H9 (cell line): Measurements from ENCODE around the gene CNNM1. TPM values are rescaled to one million over a fixed set of nuclear protein-coding genes. Genes with fewer than 3 reads are reported as not detected.

Source experiments
- DNase-seq: peaks from one replicate; pipeline ENCODE4 v3.0.0-alpha.2; 2017
- H2AFZ ChIP-seq: one replicate; pipeline ENCODE4 v1.6.1; 2013; ENCODE audit warnings: mild to moderate bottlenecking, low read length, control low read depth, moderate library complexity
- H2AK5ac ChIP-seq: 2 replicates; pipeline ENCODE4 v1.6.1; 2013; ENCODE audit warnings: low read length, control low read depth, mixed read lengths; ENCODE audit not compliant: insufficient read length
- H2BK120ac ChIP-seq: one replicate; pipeline ENCODE4 v1.6.1; 2013; ENCODE audit warnings: low read depth, mild to moderate bottlenecking, low read length, control low read depth, inconsistent platforms; ENCODE audit not compliant: poor library complexity, severe bottlenecking
- H2BK12ac ChIP-seq: 2 replicates; pipeline ENCODE4 v1.6.1; 2013; ENCODE audit warnings: low read length, control low read depth, mixed read lengths, low read depth; ENCODE audit not compliant: insufficient read length
- H2BK15ac ChIP-seq: 2 replicates; pipeline ENCODE4 v1.6.1; 2013; ENCODE audit warnings: low read depth, low read length, control low read depth
- H2BK20ac ChIP-seq: one replicate; pipeline ENCODE4 v1.6.1; 2013; ENCODE audit warnings: low read depth, mild to moderate bottlenecking, low read length, control low read depth, inconsistent platforms; ENCODE audit not compliant: poor library complexity, severe bottlenecking
- H2BK5ac ChIP-seq: 2 replicates; pipeline ENCODE4 v1.6.1; 2013; ENCODE audit warnings: low read length, control low read depth, mixed read lengths; ENCODE audit not compliant: insufficient read length
- H3K14ac ChIP-seq: 2 replicates; pipeline ENCODE4 v1.6.1; 2013; ENCODE audit warnings: low read length, control low read depth; ENCODE audit not compliant: insufficient read depth
- H3K18ac ChIP-seq: 2 replicates; pipeline ENCODE4 v1.6.1; 2013; ENCODE audit warnings: low read depth, mild to moderate bottlenecking, mixed read lengths, low read length, control low read depth; ENCODE audit not compliant: insufficient read length
- H3K23ac ChIP-seq: 2 replicates; pipeline ENCODE4 v1.6.1; 2013; ENCODE audit warnings: low read length, control low read depth, mixed read lengths, low read depth; ENCODE audit not compliant: insufficient read length
- H3K23me2 ChIP-seq: 2 replicates; pipeline ENCODE4 v1.6.1; 2013; ENCODE audit warnings: low read depth, mild to moderate bottlenecking, mixed read lengths, low read length, control low read depth; ENCODE audit not compliant: insufficient read length, poor library complexity, severe bottlenecking
- H3K27ac ChIP-seq: 2 replicates; pipeline ENCODE4 v1.5.1; 2013; ENCODE audit warnings: low read length, control low read depth, mixed read lengths, low read depth; ENCODE audit not compliant: insufficient read length
- H3K27me3 ChIP-seq: 2 replicates; pipeline ENCODE4 v1.6.1; 2013; ENCODE audit warnings: low read length, control low read depth, inconsistent platforms; ENCODE audit not compliant: insufficient read depth
- H3K4ac ChIP-seq: 2 replicates; pipeline ENCODE4 v1.6.1; 2013; ENCODE audit warnings: low read depth, mild to moderate bottlenecking, control low read depth, inconsistent platforms, low read length, moderate library complexity
- H3K4me1 ChIP-seq: 2 replicates; pipeline ENCODE4 v1.6.1; 2013; ENCODE audit warnings: low read length, control low read depth, inconsistent platforms; ENCODE audit not compliant: insufficient read depth
- H3K4me2 ChIP-seq: 2 replicates; pipeline ENCODE4 v1.6.1; 2013; ENCODE audit warnings: low read length, control low read depth, mixed read lengths; ENCODE audit not compliant: insufficient read length, insufficient read depth
- H3K56ac ChIP-seq: 2 replicates; pipeline ENCODE4 v1.6.1; 2013; ENCODE audit warnings: low read depth, mild to moderate bottlenecking, mixed read lengths, low read length, control low read depth; ENCODE audit not compliant: insufficient read length
- H3K79me1 ChIP-seq: 2 replicates; pipeline ENCODE4 v1.6.1; 2013; ENCODE audit warnings: low read depth, mild to moderate bottlenecking, moderate library complexity, low read length, control low read depth, inconsistent platforms; ENCODE audit not compliant: insufficient read depth, poor library complexity, severe bottlenecking
- H3K79me2 ChIP-seq: 2 replicates; pipeline ENCODE4 v1.6.1; 2013; ENCODE audit warnings: low read length, control low read depth, inconsistent platforms; ENCODE audit not compliant: insufficient read depth
- H3K9ac ChIP-seq: 2 replicates; pipeline ENCODE4 v1.6.1; 2013; ENCODE audit warnings: low read length, control low read depth, mixed read lengths; ENCODE audit not compliant: insufficient read length; ENCODE audit errors: extremely low read depth
- H3K9me3 ChIP-seq: one replicate; pipeline ENCODE4 v1.6.1; 2013; ENCODE audit warnings: low read depth, low read length, inconsistent platforms; ENCODE audit not compliant: control insufficient read depth
- H3T11ph ChIP-seq: one replicate; pipeline ENCODE4 v1.6.1; 2013; ENCODE audit warnings: mild to moderate bottlenecking, low read length, control low read depth, inconsistent platforms
- H4K20me1 ChIP-seq: one replicate; pipeline ENCODE4 v1.6.1; 2013; ENCODE audit not compliant: control insufficient read depth, insufficient read length, insufficient read depth
- H4K5ac ChIP-seq: 2 replicates; pipeline ENCODE4 v1.6.1; 2013; ENCODE audit warnings: low read depth, mild to moderate bottlenecking, mixed read lengths, low read length, control low read depth; ENCODE audit not compliant: insufficient read length
- H4K8ac ChIP-seq: replicated peaks from 2 replicates; pipeline ENCODE4 v1.6.1; 2013; ENCODE audit warnings: low read length, control low read depth, mixed read lengths, low read depth; ENCODE audit not compliant: insufficient read length
- H4K91ac ChIP-seq: 2 replicates; pipeline ENCODE4 v1.6.1; 2013; ENCODE audit warnings: low read depth, mild to moderate bottlenecking, moderate library complexity, mixed read lengths, low read length, control low read depth; ENCODE audit not compliant: insufficient read length
- H3K27ac Mint-ChIP-seq, 3 experiments: 2 replicates in 2 of 3; 3 replicates in 1 of 3; pipeline ENCODE4 v1.8.0; 2020 to 2021; ENCODE audit warnings: mixed read lengths in 3 of 3, mild to moderate bottlenecking in 1 of 3, moderate library complexity in 1 of 3
- H3K27me3 Mint-ChIP-seq: 2 replicates; pipeline ENCODE4 v1.8.0; 2021; ENCODE audit warnings: low read depth, mild to moderate bottlenecking, moderate library complexity, mixed read lengths
- H3K36me3 Mint-ChIP-seq, 3 experiments: 2 replicates in 2 of 3; 3 replicates in 1 of 3; pipeline ENCODE4 v1.8.0; 2020 to 2021; ENCODE audit warnings: low read depth in 3 of 3, mixed read lengths in 3 of 3; ENCODE audit not compliant: insufficient read depth in 1 of 3
- H3K4me1 Mint-ChIP-seq, 2 experiments: 2 replicates each; pipeline ENCODE4 v1.8.0; 2020; ENCODE audit warnings: mixed read lengths in 2 of 2
- H3K4me3 Mint-ChIP-seq, 2 experiments: 2 replicates in 1 of 2; 3 replicates in 1 of 2; pipeline ENCODE4 v1.8.0; 2020 to 2021; ENCODE audit warnings: mild to moderate bottlenecking in 2 of 2, mixed read lengths in 2 of 2, moderate library complexity in 1 of 2
- H3K9me3 Mint-ChIP-seq, 2 experiments: 2 replicates in 1 of 2; 3 replicates in 1 of 2; pipeline ENCODE4 v1.8.0; 2020; ENCODE audit warnings: mild to moderate bottlenecking in 2 of 2, mixed read lengths in 2 of 2, moderate library complexity in 1 of 2
- WGBS: extraction: QIAGEN DNeasy Blood & Tissue Kit; methylation state at CpG from one replicate; pipeline ENCODE4 v1.1.7; 2013; ENCODE audit warnings: missing lambda C conversion rate, low lambda C conversion rate, mixed read lengths; ENCODE audit not compliant: insufficient read length; ENCODE audit errors: extremely low coverage; 5-methylcytosine and 5-hydroxymethylcytosine counted together
- total RNA-seq: library from RNA; stranded (reverse); gene quantifications from 2 replicates; pipeline ENCODE4 v1.2.1, GENCODE V29; 2021
- TF ChIP-seq, protein P1 (sequence below): fragments of 200-600 bp; sonication (generic); conservative IDR thresholded peaks from 3 replicates; pipeline ENCODE4 v1.8.0; 2021; ENCODE audit warnings: antibody characterized with exemption, mild to moderate bottlenecking

Gene CNNM1
- total RNA-seq, 1 experiment from 2014 or later: 0.35 TPM

DNA sequence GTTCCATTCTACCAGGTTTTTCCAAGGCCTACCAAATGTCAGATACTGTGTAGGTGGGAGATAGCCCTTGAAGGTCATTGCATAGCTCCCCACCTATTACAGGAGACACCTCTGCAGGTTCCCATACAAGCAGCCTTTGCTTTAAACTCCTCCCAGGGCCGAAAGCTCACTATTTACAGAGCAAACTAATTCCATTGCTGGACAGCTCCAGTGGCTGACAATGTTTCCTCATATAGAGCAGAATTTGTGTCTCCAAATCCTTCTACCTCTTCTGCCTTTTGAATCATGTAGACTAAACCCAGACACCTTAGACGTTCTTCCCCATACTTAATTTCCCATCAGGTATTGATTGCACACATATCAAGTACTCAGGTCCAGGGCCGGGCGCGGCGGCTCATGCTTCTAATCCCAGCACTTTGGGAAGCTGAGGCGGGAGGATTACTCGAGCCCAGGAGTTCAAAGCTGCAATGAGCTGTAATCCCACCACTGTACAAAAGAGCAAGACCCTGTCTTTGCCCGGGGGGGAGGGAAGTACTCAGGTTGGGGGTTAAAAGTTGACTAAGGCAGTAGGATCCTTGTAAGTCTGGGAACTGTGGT, 2.1 kb downstream of the CNNM1 start:
- no peak overlapping the region for H2AFZ ChIP-seq
- no peak overlapping the region for H3K9ac ChIP-seq
- no peaks in the 10 kb centered on the region for H3K4me1 ChIP-seq
- no peak overlapping the region for H3K4me2 ChIP-seq
- H4K8ac ChIP-seq: no peak overlapping the region
- Mint-ChIP-seq H3K4me3 (peak overlapping the region in 1 of 2 experiments; percentile 51; a peak in 3 of 5 replicates), H3K4me1 (peaks cover 0 to 11% of the 10 kb centered on the region in 2 experiments; a peak in 2 of 4 replicates), H3K27me3 (peaks cover 78% of the 10 kb centered on the region), H3K9me3 (peaks cover 0 to 3% of the 10 kb centered on the region in 2 experiments; a peak in 1 of 5 replicates), H3K36me3 (no peaks in the 10 kb centered on the region; a peak in 1 of 7 replicates), H3K27ac (no peak overlapping the region; a peak in 1 of 7 replicates)
- H3K56ac ChIP-seq: no peak overlapping the region
- H3K18ac ChIP-seq: no peak overlapping the region
- no peak overlapping the region for H4K91ac ChIP-seq
- WGBS: no CpG with 5 or more reads among the region's 9 CpGs
- TF ChIP-seq, protein P1, sequence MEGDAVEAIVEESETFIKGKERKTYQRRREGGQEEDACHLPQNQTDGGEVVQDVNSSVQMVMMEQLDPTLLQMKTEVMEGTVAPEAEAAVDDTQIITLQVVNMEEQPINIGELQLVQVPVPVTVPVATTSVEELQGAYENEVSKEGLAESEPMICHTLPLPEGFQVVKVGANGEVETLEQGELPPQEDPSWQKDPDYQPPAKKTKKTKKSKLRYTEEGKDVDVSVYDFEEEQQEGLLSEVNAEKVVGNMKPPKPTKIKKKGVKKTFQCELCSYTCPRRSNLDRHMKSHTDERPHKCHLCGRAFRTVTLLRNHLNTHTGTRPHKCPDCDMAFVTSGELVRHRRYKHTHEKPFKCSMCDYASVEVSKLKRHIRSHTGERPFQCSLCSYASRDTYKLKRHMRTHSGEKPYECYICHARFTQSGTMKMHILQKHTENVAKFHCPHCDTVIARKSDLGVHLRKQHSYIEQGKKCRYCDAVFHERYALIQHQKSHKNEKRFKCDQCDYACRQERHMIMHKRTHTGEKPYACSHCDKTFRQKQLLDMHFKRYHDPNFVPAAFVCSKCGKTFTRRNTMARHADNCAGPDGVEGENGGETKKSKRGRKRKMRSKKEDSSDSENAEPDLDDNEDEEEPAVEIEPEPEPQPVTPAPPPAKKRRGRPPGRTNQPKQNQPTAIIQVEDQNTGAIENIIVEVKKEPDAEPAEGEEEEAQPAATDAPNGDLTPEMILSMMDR: no peak
- H2BK12ac ChIP-seq: no peak overlapping the region
- H3K27me3 ChIP-seq: peaks cover 29% of the 10 kb centered on the region; the same call in 1 of the 2 replicates
- no peak overlapping the region for H3K27ac ChIP-seq
- no peaks in the 10 kb centered on the region for H3K9me3 ChIP-seq
- no peak for DNase-seq
- no peak overlapping the region for H2BK120ac ChIP-seq
- peaks cover 15% of the 10 kb centered on the region for H3K23me2 ChIP-seq
- H2AK5ac ChIP-seq: no peak overlapping the region
- no peak overlapping the region for H3T11ph ChIP-seq
- no peaks in the 10 kb centered on the region for H4K20me1 ChIP-seq
- H2BK5ac ChIP-seq: no peak overlapping the region
- no peak overlapping the region for H2BK20ac ChIP-seq
- no peak overlapping the region for H4K5ac ChIP-seq
- H3K79me2 ChIP-seq: no peaks in the 10 kb centered on the region
- no peak overlapping the region for H3K23ac ChIP-seq
- no peak overlapping the region; the same call in 1 of the 2 replicates for H2BK15ac ChIP-seq
- no peak overlapping the region for H3K14ac ChIP-seq
- no peaks in the 10 kb centered on the region for H3K79me1 ChIP-seq
- no peak overlapping the region for H3K4ac ChIP-seq
